SK-N-MC (cell line): ENCODE measurements around the gene MGAT5.

Experiments used
- EZH2 ChIP-seq: fragments of 200-600 bp; sonication (generic); IDR thresholded peaks from one replicate; pipeline ENCODE4 v1.6.1; 2017; ENCODE audit warnings: antibody characterized with exemption
- POLR2AphosphoS5 ChIP-seq: IDR thresholded peaks from 2 replicates; pipeline ENCODE4 v1.6.1; 2012; ENCODE audit warnings: mild to moderate bottlenecking, low read depth, low read length, borderline replicate concordance

DNA sequence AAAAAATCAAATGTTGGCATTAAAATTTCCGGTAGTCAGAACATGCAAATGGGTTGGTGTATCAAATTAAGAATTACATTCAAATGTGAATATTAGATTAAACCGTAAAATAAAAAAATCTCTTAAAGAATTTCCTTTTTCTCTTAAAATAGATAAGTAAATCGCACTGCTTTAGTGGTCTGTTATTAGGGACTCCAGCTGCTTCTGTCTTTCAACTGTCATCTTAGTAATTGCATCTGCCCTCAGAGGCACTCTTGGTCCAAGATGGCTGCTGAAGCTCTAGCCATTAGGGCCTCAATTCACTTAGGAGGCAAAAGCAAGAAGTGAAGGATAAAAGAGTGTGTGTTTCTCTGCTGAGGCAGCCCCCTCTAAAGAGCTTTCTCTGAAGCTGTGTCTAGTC lies 132.4 kb downstream of the MGAT5 start:
- TF ChIP-seq EZH2: no peak
- TF ChIP-seq POLR2AphosphoS5: no peak
